ENCODE measurements around the gene WDR76. TPM values are rescaled to one million over a fixed set of nuclear protein-coding genes. Genes with fewer than 3 reads are reported as not detected.

The WDR76 gene
- polyA plus RNA-seq, 1 of the 3 experiments (the other 2 are of a cell fraction), result 1.8 TPM

- POLR2A ChIA-PET, result no interaction called here
- 100% methylated on average over 3 of the region's 3 CpGs for WGBS (ENCODE audit: low lambda C conversion rate)
Measured at GRCh38 chr15:43876872-43877271, 50.1 kb downstream of the WDR76 start.

More at GRCh38 chr15:43876872-43877271, 50.1 kb downstream of the WDR76 start:
- Histone ChIP-seq H3K4me2 (no peak overlapping the region), H3K9me3 (no peaks in the 10 kb centered on the region), H2AFZ (ENCODE audit: low read depth) (no peak overlapping the region), H3K27me3 (ENCODE audit: insufficient read depth) (no peaks in the 10 kb centered on the region), H3K36me3 (replicated peaks in 1 of 2; ENCODE audit: control insufficient read depth in 1 of 2, insufficient read depth in 2 of 2, low read length in 1 of 2) (peaks cover 29 to 60% of the 10 kb centered on the region in 2 experiments), H3K9ac (no peak overlapping the region), H4K20me1 (ENCODE audit: insufficient read depth) (no peaks in the 10 kb centered on the region), H3F3A (replicated peaks; ENCODE audit: insufficient read depth) (peaks cover 7% of the 10 kb centered on the region), H3K27ac (ENCODE audit: low read depth in 2 of 2, low read length in 1 of 2) (no peak overlapping the region), H3K4me3 (ENCODE audit: low read depth in 2 of 2, low read length in 1 of 2) (no peak overlapping the region), H3K4me1 (ENCODE audit: control insufficient read depth in 1 of 2, insufficient read depth in 2 of 2, low read depth in 1 of 2, low read length in 1 of 2) (peaks cover 0 to 3% of the 10 kb centered on the region in 2 experiments; a peak in 1 of 4 replicates), H3K79me2 (ENCODE audit: insufficient read depth) (no peaks in the 10 kb centered on the region), H3K9me2 (no peaks in the 10 kb centered on the region)
- CTCF ChIA-PET, result interaction anchor here (1.6 to 1.9 kb wide), 2 partner anchors 27 to 189 kb away, joined by 5 to 6 read pairs; no protein-coding TSS in a partner anchor
- TF ChIP-seq RXRA (IDR thresholded peaks at IDR 0.05; ENCODE audit: borderline replicate concordance, low read depth) (no peak), CHD2 (IDR thresholded peaks at IDR 0.05; ENCODE audit: low read length, partially characterized antibody) (no peak), TEAD4 (IDR thresholded peaks at IDR 0.05; ENCODE audit: borderline replicate concordance, insufficient read depth) (no peak), USF2 (IDR thresholded peaks at IDR 0.05; ENCODE audit: borderline replicate concordance, low read depth, low read length) (no peak), MXI1 (IDR thresholded peaks at IDR 0.05; ENCODE audit: low read depth, low read length) (no peak), POLR2AphosphoS5 (IDR thresholded peaks at IDR 0.05; ENCODE audit: low read depth, low read length) (no peak), RCOR1 (IDR thresholded peaks at IDR 0.05; ENCODE audit: low read length) (no peak), RAD21 (IDR thresholded peaks at IDR 0.05; ENCODE audit: low read length) (no peak), MEF2A (IDR thresholded peaks at IDR 0.05; ENCODE audit: borderline replicate concordance, low read depth) (no peak), FOXJ3 (CRISPR knock-in tag; IDR thresholded peaks at IDR 0.05) (no peak), ZBTB33 (IDR thresholded peaks at IDR 0.05; ENCODE audit: borderline replicate concordance, low read depth) (no peak), TAF1 (IDR thresholded peaks at IDR 0.05; ENCODE audit: borderline replicate concordance, low read depth, low read length) (no peak), NRF1 (IDR thresholded peaks at IDR 0.05; ENCODE audit: low read depth, low read length) (no peak), YY1 (IDR thresholded peaks at IDR 0.05; ENCODE audit: low read depth) (no peak), CTCF (IDR thresholded peaks at IDR 0.05) (no peak), FOSL2 (IDR thresholded peaks at IDR 0.05; ENCODE audit: borderline replicate concordance, low read depth) (no peak), GABPA (IDR thresholded peaks at IDR 0.05; ENCODE audit: low read depth) (no peak), PBX3 (IDR thresholded peaks at IDR 0.05) (no peak), GATA2 (CRISPR knock-in tag; IDR thresholded peaks at IDR 0.05) (no peak), JUND (IDR thresholded peaks at IDR 0.05) (no peak)
- DNase-seq, result no peak

Data from SK-N-SH (cell line).